Psoas muscle (tissue), 8 donors: ENCODE data around the gene ADGRE1. TPM values are rescaled to one million over a fixed set of nuclear protein-coding genes. Genes with fewer than 3 reads are reported as not detected.

Source experiments
- ATAC-seq, 4 donors: fragments of 200-7000 bp; cut with Tn5 transposase; one replicate each; pipeline ENCODE4 v1.9.1; 2020; ENCODE audit warnings: moderate library complexity in 3 of 4, mild to moderate bottlenecking in 2 of 4
- DNase-seq, 2 donors: peaks; one replicate each; pipeline ENCODE4 v3.0.0-alpha.2; 2020
- H3K27ac ChIP-seq: fragments of 200-600 bp; one replicate; pipeline ENCODE4 v1.8.0; 2022
- H3K27me3 ChIP-seq, 3 donors: fragments of 200-600 bp in 1 of 3; one replicate each; pipeline versions ENCODE4 v1.6.1 to v1.8.0; 2013 to 2022; ENCODE audit warnings: low read length in 2 of 3, mild to moderate bottlenecking in 2 of 3, moderate library complexity in 1 of 3; ENCODE audit not compliant: insufficient read depth in 3 of 3
- H3K36me3 ChIP-seq, 2 donors: fragments of 200-600 bp in 1 of 2; one replicate each; pipeline versions ENCODE4 v1.6.1 to v1.8.0; 2013 to 2022; ENCODE audit warnings: low read depth in 1 of 2, mild to moderate bottlenecking in 1 of 2, moderate library complexity in 1 of 2; ENCODE audit not compliant: insufficient read depth in 1 of 2
- H3K4me1 ChIP-seq: fragments of 200-600 bp; one replicate; pipeline ENCODE4 v1.8.0; 2022
- H3K4me3 ChIP-seq: fragments of 200-600 bp; one replicate; pipeline ENCODE4 v1.8.0; 2022; ENCODE audit warnings: mild to moderate bottlenecking
- H3K9me3 ChIP-seq: fragments of 200-600 bp; one replicate; pipeline ENCODE4 v1.8.0; 2022
- CTCF ChIP-seq: fragments of 200-600 bp; IDR thresholded peaks from one replicate; pipeline ENCODE4 v1.8.0; 2022; ENCODE audit warnings: antibody characterized with exemption
- WGBS, 3 donors: extraction: QIAGEN DNeasy Blood & Tissue Kit; methylation state at CpG; one replicate each; pipeline versions ENCODE4 v1.1.6 to v1.1.7; 2013; 5-methylcytosine and 5-hydroxymethylcytosine counted together
- intact Hi-C, 2 donors: fragments of 100-400 bp; cut with DNase I; formaldehyde crosslinking; loops; one replicate each; pipeline versions ENCODE4 v1.11.0 to v1.14.2; 2022
- polyA plus RNA-seq, 3 donors: library from polyadenylated mRNA; stranded (reverse); fragments of 200-250 nt; gene quantifications; one replicate each; pipeline ENCODE4 v1.2.3, GENCODE V29; 2013
- total RNA-seq, 4 donors: library from RNA; stranded (reverse); fragmentation: NEBNext Ultra II Directional in 2 of 4; extraction: Animal tissue kit (Norgen Biotek cat#: 25700) in 2 of 4; gene quantifications; one replicate each; pipeline versions ENCODE4 v1.2.1 to v1.2.4, GENCODE V29; 2021 to 2023
- donor health status: healthy with polysubstance abuse.
- donor health status: DM: no; HTN: no; CAD: no; lungs with moderate emphysema.
- donor health status: Bipolar disorder and iron deficiency.
- donor health status: healthy.
- donor health status: DM: yes; HTN: yes; CAD: no.
- donor health status: DM: no; HTN: no; CAD: no.
- donor health status: DM: no; HTN: no; CAD: no.
- donor health status: DM: yes; HTN: yes; CAD: no.

The ADGRE1 gene
- total and polyA plus RNA-seq, 7 donors = 0.03 to 0.42 (median 0.22) TPM; not detected in 3

DNA sequence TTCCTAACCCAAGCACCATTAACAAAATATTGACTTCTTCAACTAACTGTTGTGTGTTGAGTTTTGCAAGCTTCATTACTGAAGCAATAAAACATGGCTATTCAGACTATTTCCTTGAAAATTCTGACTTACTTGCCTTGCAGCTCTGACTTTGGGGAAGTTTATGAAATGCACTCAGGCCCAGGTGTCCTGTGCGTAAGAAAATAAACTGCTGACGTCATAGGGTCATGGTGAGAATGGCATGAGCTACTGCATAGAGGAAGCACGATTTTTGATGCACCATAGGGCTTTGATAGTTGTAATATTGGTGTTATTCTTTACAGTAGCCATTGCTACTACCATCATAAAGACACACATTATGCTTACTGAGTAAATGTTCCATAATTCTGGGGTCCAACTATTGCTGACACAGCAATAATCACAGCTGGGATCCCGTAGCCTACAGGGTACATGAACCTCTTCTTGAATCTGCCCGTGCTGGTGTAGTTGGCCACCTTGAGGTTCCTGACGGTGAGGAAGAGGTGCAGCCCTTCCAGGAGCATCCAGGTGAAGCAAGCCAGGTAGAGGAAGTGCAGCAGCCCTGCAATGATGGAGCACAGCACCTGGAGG is 76.0 kb downstream of the ADGRE1 start:
- DNase-seq = no peak
- no peaks in the 10 kb centered on the region for H3K9me3 ChIP-seq
- no peak for ATAC-seq
- no peaks in the 10 kb centered on the region for H3K36me3 ChIP-seq
- 68 to 72% (median 69%) methylated on average over 6 of the region's 6 CpGs for WGBS, 3 donors
- intact Hi-C loops = no loop called here
- TF ChIP-seq CTCF = no peak
- no peaks in the 10 kb centered on the region for H3K4me1 ChIP-seq
- no peak overlapping the region for H3K4me3 ChIP-seq
- no peak overlapping the region for H3K27ac ChIP-seq
- no peaks in the 10 kb centered on the region for H3K27me3 ChIP-seq

- Histone ChIP-seq H3K27ac (no peak overlapping the region), H3K27me3 (no peaks in the 10 kb centered on the region), H3K9me3 (no peaks in the 10 kb centered on the region), H3K4me3 (no peak overlapping the region), H3K4me1 (no peaks in the 10 kb centered on the region), H3K36me3 (no peaks in the 10 kb centered on the region)
- intact Hi-C loops = no loop called here
- no peak for ATAC-seq
- 49 to 54% (median 52%) methylated on average over 4 of the region's 4 CpGs for WGBS, 3 donors
- TF ChIP-seq CTCF = no peak
- DNase-seq = no peak
These were observed 76.6 kb downstream of the ADGRE1 start for GRCh38 chr19:6963937-6964336.

DNA sequence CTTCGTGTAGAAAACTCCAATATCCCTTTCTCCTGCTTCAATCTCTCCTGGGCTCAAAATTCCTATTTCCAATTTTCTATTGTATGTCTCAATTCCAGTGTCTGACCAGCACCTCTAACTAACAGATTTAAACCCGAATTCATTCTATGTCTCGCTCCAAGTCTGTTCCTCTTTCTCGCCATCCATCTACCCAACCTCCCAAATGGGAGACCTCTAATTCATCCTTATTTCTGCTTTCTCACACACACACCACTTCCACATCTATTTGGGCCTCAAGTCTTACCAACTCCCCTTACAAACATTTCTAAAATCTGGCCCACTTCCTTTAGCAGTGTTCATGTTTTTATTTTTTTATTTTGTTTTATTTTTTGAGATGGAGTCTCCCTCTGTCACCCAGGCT is 80.6 kb downstream of the ADGRE1 start:
- Histone ChIP-seq H3K4me3 (no peak overlapping the region), H3K9me3 (no peaks in the 10 kb centered on the region), H3K36me3 (no peaks in the 10 kb centered on the region), H3K27me3 (no peaks in the 10 kb centered on the region), H3K4me1 (no peaks in the 10 kb centered on the region), H3K27ac (no peak overlapping the region)
- no peak for ATAC-seq
- intact Hi-C loops = no loop called here
- no peak for TF ChIP-seq CTCF
- WGBS, 3 donors = 66 to 72% (median 68%) methylated on average over 4 of the region's 4 CpGs
- DNase-seq = no peak

- H3K4me3 ChIP-seq = no peak overlapping the region
- no peak overlapping the region for H3K27ac ChIP-seq
- TF ChIP-seq CTCF = no peak
- no peaks in the 10 kb centered on the region for H3K36me3 ChIP-seq
- no peaks in the 10 kb centered on the region for H3K27me3 ChIP-seq
- DNase-seq (no peak), ATAC-seq (no peak)
- intact Hi-C loops = no loop called here
- H3K4me1 ChIP-seq = no peaks in the 10 kb centered on the region
- H3K9me3 ChIP-seq = no peaks in the 10 kb centered on the region
- WGBS, 3 donors = 65 to 78% (median 75%) methylated on average over 2 of the region's 2 CpGs
These were observed 82.1 kb downstream of the ADGRE1 start for GRCh38 chr19:6969490-6969889.

GRCh38 chr19:6970021-6970420 is 82.6 kb downstream of the ADGRE1 start:
- Histone ChIP-seq H3K9me3 (no peaks in the 10 kb centered on the region), H3K4me1 (no peaks in the 10 kb centered on the region), H3K27ac (no peak overlapping the region), H3K27me3 (no peaks in the 10 kb centered on the region), H3K36me3 (no peaks in the 10 kb centered on the region), H3K4me3 (no peak overlapping the region)
- DNase-seq = no peak
- TF ChIP-seq CTCF = no peak
- intact Hi-C loops = no loop called here
- no peak for ATAC-seq
- 56 to 60% (median 60%) methylated on average over 2 of the region's 2 CpGs for WGBS, 3 donors
